ENCODE data around the gene ZNF14.

ZNF14 gene

GRCh38 chr19:19752760-19753403 is 20.0 kb upstream of the ZNF14 start:
- no peaks in the 10 kb centered on the region for H3K27me3 ChIP-seq (ENCODE audit: control insufficient read depth, insufficient read depth, low read length)
- WGBS (ENCODE audit: insufficient coverage, insufficient read length) = no CpG with 5 or more reads among the region's 11 CpGs

DNA sequence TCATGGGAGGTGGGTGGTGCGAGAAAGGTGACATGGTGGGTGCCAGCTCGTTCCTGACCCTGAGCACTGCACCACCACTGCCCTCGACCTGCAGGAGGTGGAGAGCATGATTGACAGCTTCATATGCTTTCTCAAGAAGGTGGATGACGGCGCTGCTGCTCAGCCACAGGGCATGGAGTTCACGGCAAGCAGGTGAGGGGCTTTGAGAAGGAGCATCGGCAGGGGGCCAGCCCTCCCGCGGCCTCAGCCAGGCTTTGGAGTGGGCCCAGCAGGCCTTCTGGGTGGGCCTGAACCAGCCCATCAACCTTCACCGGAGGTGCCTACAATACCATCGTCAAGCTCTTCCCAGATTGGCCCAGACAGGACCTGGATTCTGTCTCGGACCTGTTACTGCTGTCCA is 18.9 kb upstream of the ZNF14 start:
- no peaks in the 10 kb centered on the region for H3K9me3 ChIP-seq (ENCODE audit: control insufficient read depth, insufficient read depth, low read length)
- H3K36me3 ChIP-seq (ENCODE audit: control insufficient read depth, insufficient read depth, low read length) = no peaks in the 10 kb centered on the region
- no peaks in the 10 kb centered on the region for H3K27me3 ChIP-seq (ENCODE audit: control insufficient read depth, insufficient read depth, low read length)
- H3K4me1 ChIP-seq (ENCODE audit: control insufficient read depth, insufficient read depth, low read length) = no peaks in the 10 kb centered on the region
- no CpG with 5 or more reads among the region's 12 CpGs for WGBS (ENCODE audit: insufficient coverage, insufficient read length)
- DNase-seq (ENCODE audit: low read depth, low spot score) = no peak
- no peak overlapping the region for H3K4me3 ChIP-seq (ENCODE audit: low read length)
- no peak overlapping the region for H3K27ac ChIP-seq (ENCODE audit: low read length)

More at GRCh38 chr19:19752760-19753403, 20.0 kb upstream of the ZNF14 start:
- H3K9me3 ChIP-seq (ENCODE audit: control insufficient read depth, insufficient read depth, low read length) = no peaks in the 10 kb centered on the region
- H3K36me3 ChIP-seq (ENCODE audit: control insufficient read depth, insufficient read depth, low read length) = no peaks in the 10 kb centered on the region
- H3K27ac ChIP-seq (ENCODE audit: low read length) = no peak overlapping the region
- no peaks in the 10 kb centered on the region for H3K4me1 ChIP-seq (ENCODE audit: control insufficient read depth, insufficient read depth, low read length)
- H3K4me3 ChIP-seq (ENCODE audit: low read length) = no peak overlapping the region
- DNase-seq (ENCODE audit: low read depth, low spot score) = no peak

GRCh38 chr19:19750842-19751790 is 18.2 kb upstream of the ZNF14 start:
- no peak for DNase-seq (ENCODE audit: low read depth, low spot score)
- Histone ChIP-seq H3K27ac (ENCODE audit: low read length) (no peak overlapping the region), H3K36me3 (ENCODE audit: control insufficient read depth, insufficient read depth, low read length) (no peaks in the 10 kb centered on the region), H3K4me3 (ENCODE audit: low read length) (no peak overlapping the region), H3K4me1 (ENCODE audit: control insufficient read depth, insufficient read depth, low read length) (no peaks in the 10 kb centered on the region), H3K27me3 (ENCODE audit: control insufficient read depth, insufficient read depth, low read length) (no peaks in the 10 kb centered on the region), H3K9me3 (ENCODE audit: control insufficient read depth, insufficient read depth, low read length) (no peaks in the 10 kb centered on the region)
- no CpG with 5 or more reads among the region's 40 CpGs for WGBS (ENCODE audit: insufficient coverage, insufficient read length)

DNA sequence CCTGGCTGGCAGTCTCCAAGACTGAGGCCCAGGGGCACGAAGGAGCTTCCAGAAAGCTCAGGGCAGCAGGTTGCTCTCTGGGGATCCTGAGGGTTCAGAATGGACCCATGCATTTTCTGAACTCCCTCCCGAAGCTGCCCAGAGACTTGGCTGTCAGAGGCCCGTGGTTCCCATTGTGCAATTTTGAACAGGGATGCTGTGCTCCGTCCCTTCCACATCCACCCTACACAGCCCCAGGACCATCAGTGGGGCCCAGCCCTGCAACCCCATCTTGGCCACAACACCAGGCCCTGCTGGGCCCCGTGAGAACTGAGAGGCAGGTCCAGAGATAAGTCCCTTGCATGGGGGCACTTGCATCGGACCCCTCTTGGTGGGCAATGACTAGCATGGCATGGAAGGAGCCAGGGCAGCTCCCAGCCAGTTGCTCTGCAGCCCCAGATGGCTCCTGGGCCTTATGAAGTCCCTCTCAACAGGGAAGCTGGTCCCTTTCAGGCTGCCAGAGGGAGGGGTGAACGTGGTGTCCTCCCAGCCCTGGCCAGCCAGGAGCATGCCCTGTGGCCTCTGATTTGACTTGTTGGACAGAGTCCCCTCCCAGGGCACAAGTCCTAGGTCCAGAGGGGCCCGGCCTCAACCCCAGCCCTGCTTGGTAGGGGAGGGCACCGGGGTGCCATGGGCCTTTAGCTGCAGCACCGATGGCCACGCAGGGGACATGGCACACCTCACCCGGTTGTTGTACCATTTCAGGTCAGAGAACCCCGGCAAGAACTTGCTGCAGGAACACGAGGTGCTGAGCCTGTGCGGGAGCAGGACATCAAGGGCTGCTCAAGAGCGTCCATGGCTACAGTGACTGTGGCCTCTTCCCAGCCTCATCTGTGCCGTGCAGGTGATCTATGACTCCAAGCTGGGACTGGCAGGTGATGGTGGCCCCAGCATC is 17.3 kb upstream of the ZNF14 start:
- no CpG with 5 or more reads among the region's 17 CpGs for WGBS (ENCODE audit: insufficient coverage, insufficient read length)
- no peak overlapping the region for H3K27ac ChIP-seq (ENCODE audit: low read length)
- H3K9me3 ChIP-seq (ENCODE audit: control insufficient read depth, insufficient read depth, low read length) = no peaks in the 10 kb centered on the region
- H3K4me1 ChIP-seq (ENCODE audit: control insufficient read depth, insufficient read depth, low read length) = no peaks in the 10 kb centered on the region
- no peaks in the 10 kb centered on the region for H3K27me3 ChIP-seq (ENCODE audit: control insufficient read depth, insufficient read depth, low read length)
- DNase-seq (ENCODE audit: low read depth, low spot score) = no peak
- no peak overlapping the region for H3K4me3 ChIP-seq (ENCODE audit: low read length)
- no peaks in the 10 kb centered on the region for H3K36me3 ChIP-seq (ENCODE audit: control insufficient read depth, insufficient read depth, low read length)

DNA sequence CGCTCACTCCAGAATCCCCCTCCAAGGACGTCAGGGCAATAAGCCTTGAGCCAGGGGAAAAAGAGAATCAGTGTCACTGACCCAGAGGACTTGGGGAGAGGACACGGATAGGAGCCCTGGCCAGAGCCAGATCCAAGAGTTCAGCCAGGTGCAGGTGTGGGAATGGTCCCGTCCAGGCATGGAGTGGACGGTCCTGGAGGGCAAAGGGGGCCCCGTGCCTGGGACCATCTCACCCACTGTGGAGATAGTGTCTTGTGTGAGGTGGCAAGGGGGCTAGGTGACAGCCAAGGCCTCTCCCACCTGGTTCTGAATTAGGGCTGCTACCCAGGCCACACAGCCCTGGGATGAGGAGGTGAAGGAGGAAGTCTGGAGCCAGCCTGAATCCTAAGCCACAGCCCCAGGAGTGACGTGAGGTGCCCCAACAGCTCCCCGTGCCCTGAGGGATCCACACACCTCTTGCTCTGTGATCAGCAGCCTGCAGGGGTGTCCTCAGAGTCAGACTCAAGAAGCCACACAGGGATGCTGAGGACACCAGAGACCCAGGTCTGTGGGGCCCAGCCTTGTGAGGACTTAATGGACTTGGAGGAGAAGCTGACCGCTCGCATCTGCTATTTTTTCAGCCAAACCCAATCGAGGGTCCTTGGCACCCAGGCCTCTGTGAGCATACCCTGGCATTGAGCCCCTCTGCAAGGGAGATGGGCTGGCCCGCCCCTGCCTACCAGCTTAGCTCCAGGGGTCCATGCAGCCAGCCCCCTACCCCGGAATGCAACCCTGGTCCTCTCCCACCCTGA is 16.4 kb upstream of the ZNF14 start:
- no peaks in the 10 kb centered on the region for H3K27me3 ChIP-seq (ENCODE audit: control insufficient read depth, insufficient read depth, low read length)
- WGBS (ENCODE audit: insufficient coverage, insufficient read length) = no CpG with 5 or more reads among the region's 13 CpGs
- H3K4me3 ChIP-seq (ENCODE audit: low read length) = no peak overlapping the region
- no peak overlapping the region for H3K27ac ChIP-seq (ENCODE audit: low read length)
- no peaks in the 10 kb centered on the region for H3K4me1 ChIP-seq (ENCODE audit: control insufficient read depth, insufficient read depth, low read length)
- no peak for DNase-seq (ENCODE audit: low read depth, low spot score)
- H3K36me3 ChIP-seq (ENCODE audit: control insufficient read depth, insufficient read depth, low read length) = no peaks in the 10 kb centered on the region
- H3K9me3 ChIP-seq (ENCODE audit: control insufficient read depth, insufficient read depth, low read length) = no peaks in the 10 kb centered on the region

- no CpG with 5 or more reads among the region's 9 CpGs for WGBS (ENCODE audit: insufficient coverage, insufficient read length)
These were observed 15.5 kb upstream of the ZNF14 start for GRCh38 chr19:19748249-19748938.

GRCh38 chr19:19747357-19748220 is 14.7 kb upstream of the ZNF14 start:
- Histone ChIP-seq H3K27me3 (ENCODE audit: control insufficient read depth, insufficient read depth, low read length) (no peaks in the 10 kb centered on the region), H3K27ac (ENCODE audit: low read length) (no peak overlapping the region), H3K9me3 (ENCODE audit: control insufficient read depth, insufficient read depth, low read length) (no peaks in the 10 kb centered on the region), H3K4me1 (ENCODE audit: control insufficient read depth, insufficient read depth, low read length) (no peaks in the 10 kb centered on the region), H3K4me3 (ENCODE audit: low read length) (no peak overlapping the region), H3K36me3 (ENCODE audit: control insufficient read depth, insufficient read depth, low read length) (no peaks in the 10 kb centered on the region)
- no peak for DNase-seq (ENCODE audit: low read depth, low spot score)
- WGBS (ENCODE audit: insufficient coverage, insufficient read length) = no CpG with 5 or more reads among the region's 13 CpGs

More at GRCh38 chr19:19748249-19748938, 15.5 kb upstream of the ZNF14 start:
- Histone ChIP-seq H3K4me3 (ENCODE audit: low read length) (no peak overlapping the region), H3K27me3 (ENCODE audit: control insufficient read depth, insufficient read depth, low read length) (no peaks in the 10 kb centered on the region), H3K27ac (ENCODE audit: low read length) (no peak overlapping the region), H3K4me1 (ENCODE audit: control insufficient read depth, insufficient read depth, low read length) (no peaks in the 10 kb centered on the region), H3K36me3 (ENCODE audit: control insufficient read depth, insufficient read depth, low read length) (no peaks in the 10 kb centered on the region), H3K9me3 (ENCODE audit: control insufficient read depth, insufficient read depth, low read length) (no peaks in the 10 kb centered on the region)
- DNase-seq (ENCODE audit: low read depth, low spot score) = no peak

DNA sequence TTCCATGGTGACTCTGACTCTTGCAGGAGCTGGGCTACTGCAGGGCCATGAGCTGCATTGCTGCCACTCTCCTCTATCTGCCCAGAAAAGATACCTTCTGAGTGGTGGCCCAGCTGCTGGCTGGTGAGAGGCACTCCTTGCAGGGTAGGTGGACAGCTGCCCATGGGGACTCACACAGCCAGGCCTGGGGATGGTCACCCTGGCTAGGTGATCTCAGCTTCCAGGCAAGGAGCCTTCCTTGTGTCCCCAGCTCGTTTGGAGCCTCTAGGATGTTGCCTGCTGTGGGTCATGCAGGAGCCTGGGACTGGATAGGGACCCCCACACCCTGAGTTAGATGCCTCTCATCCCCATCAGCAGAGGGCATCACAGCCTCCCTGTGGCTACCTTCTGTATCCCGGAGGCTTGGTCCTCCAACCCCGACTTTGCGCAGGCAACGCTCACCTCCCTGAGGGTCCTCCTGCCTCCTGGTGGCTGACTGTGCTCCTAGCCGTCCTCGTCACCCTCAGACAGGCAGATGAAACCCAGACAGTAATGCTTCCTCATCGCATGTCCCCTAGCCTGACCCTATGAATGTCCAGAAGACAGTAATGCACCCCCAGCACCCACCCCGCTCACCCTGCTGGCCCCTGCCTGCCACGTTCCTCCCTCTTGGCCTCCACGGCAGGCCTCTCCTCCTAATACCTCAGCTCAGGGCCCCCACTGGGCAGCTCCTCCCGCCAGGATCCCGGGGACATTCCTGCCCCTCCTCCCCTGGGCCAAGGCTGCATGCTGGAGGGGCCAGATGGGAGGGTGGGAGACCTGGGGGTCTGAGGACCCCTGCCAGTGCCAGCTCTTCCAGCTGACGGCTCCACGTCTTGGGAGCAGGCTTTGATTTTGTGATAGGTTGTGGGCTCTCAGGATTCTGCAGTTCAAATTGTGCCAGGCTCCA is 13.6 kb upstream of the ZNF14 start:
- no peaks in the 10 kb centered on the region for H3K27me3 ChIP-seq (ENCODE audit: control insufficient read depth, insufficient read depth, low read length)
- no CpG with 5 or more reads among the region's 15 CpGs for WGBS (ENCODE audit: insufficient coverage, insufficient read length)
- H3K9me3 ChIP-seq (ENCODE audit: control insufficient read depth, insufficient read depth, low read length) = no peaks in the 10 kb centered on the region
- no peak overlapping the region for H3K4me3 ChIP-seq (ENCODE audit: low read length)
- H3K27ac ChIP-seq (ENCODE audit: low read length) = no peak overlapping the region
- H3K36me3 ChIP-seq (ENCODE audit: control insufficient read depth, insufficient read depth, low read length) = no peaks in the 10 kb centered on the region
- no peaks in the 10 kb centered on the region for H3K4me1 ChIP-seq (ENCODE audit: control insufficient read depth, insufficient read depth, low read length)
- DNase-seq (ENCODE audit: low read depth, low spot score) = no peak
